NCI-H146 treated with DMSO at 0.1 percent for 48 hours (cell line): Measurements from ENCODE around the gene ETV5.

Experiments
- DNase-seq: peaks from one replicate; lab custom pipeline; 2025; ENCODE audit not compliant: unreplicated experiment; lab: John Stamatoyannopoulos, UW

ETV5 gene

GRCh38 chr3:186124592-186124991, 15.7 kb upstream of the ETV5 start:
- no peak for DNase-seq

GRCh38 chr3:186123012-186123411, 14.1 kb upstream of the ETV5 start:
- DNase-seq: no peak

- no peak for DNase-seq
Measured at GRCh38 chr3:186121968-186122367, 13.1 kb upstream of the ETV5 start.

- no peak for DNase-seq
Measured at GRCh38 chr3:186121278-186121677, 12.4 kb upstream of the ETV5 start.

GRCh38 chr3:186119499-186119898, 10.6 kb upstream of the ETV5 start:
- DNase-seq: no peak

GRCh38 chr3:186118692-186119091, 9.8 kb upstream of the ETV5 start:
- DNase-seq: no peak

GRCh38 chr3:186117521-186118134, 8.7 kb upstream of the ETV5 start:
- no peak for DNase-seq

GRCh38 chr3:186115239-186115996, 6.5 kb upstream of the ETV5 start:
- no peak for DNase-seq

GRCh38 chr3:186110975-186111974, 2.4 kb upstream of the ETV5 start:
- no peak for DNase-seq

- DNase-seq: peak; percentile 50
Measured at GRCh38 chr3:186109897-186110803, 1.3 kb upstream of the ETV5 start.

- DNase-seq: peak; percentile 17
Measured at GRCh38 chr3:186108106-186108940, 566 bp downstream of the ETV5 start.

- DNase-seq: peak; percentile 87
Measured at GRCh38 chr3:186107215-186108105, 1.4 kb downstream of the ETV5 start.

GRCh38 chr3:186105543-186105942, 3.3 kb downstream of the ETV5 start:
- no peak for DNase-seq

- DNase-seq: no peak
Measured at GRCh38 chr3:186102687-186103086, 6.2 kb downstream of the ETV5 start.

GRCh38 chr3:186100398-186100797, 8.5 kb downstream of the ETV5 start:
- DNase-seq: no peak

- no peak for DNase-seq
Measured at GRCh38 chr3:186099178-186099577, 9.7 kb downstream of the ETV5 start.

- no peak for DNase-seq
Measured at GRCh38 chr3:186098740-186099139, 10.1 kb downstream of the ETV5 start.

GRCh38 chr3:186097663-186098451, 11.0 kb downstream of the ETV5 start:
- peak; percentile 97 for DNase-seq
